ENCODE data around the gene GALNTL6.

Gene GALNTL6

GRCh38 chr4:172009446-172010230 is 196.4 kb downstream of the GALNTL6 start:
- DNase-seq: no peak

- DNase-seq: no peak
Measured at GRCh38 chr4:172011196-172011595, 198.0 kb downstream of the GALNTL6 start.

- DNase-seq: no peak
Measured at GRCh38 chr4:172018358-172018757, 205.2 kb downstream of the GALNTL6 start.

GRCh38 chr4:172035562-172035961 is 222.4 kb downstream of the GALNTL6 start:
- no peak for DNase-seq

GRCh38 chr4:172040766-172041165 is 227.6 kb downstream of the GALNTL6 start:
- DNase-seq: no peak

GRCh38 chr4:172042714-172043114 is 229.5 kb downstream of the GALNTL6 start:
- no peak for DNase-seq

- no peak for DNase-seq
Measured at GRCh38 chr4:172045981-172046380, 232.8 kb downstream of the GALNTL6 start.

- no peak for DNase-seq
Measured at GRCh38 chr4:172048666-172049065, 235.5 kb downstream of the GALNTL6 start.

GRCh38 chr4:172050911-172051310 is 237.7 kb downstream of the GALNTL6 start:
- no peak for DNase-seq

GRCh38 chr4:172055046-172055445 is 241.8 kb downstream of the GALNTL6 start:
- no peak for DNase-seq

GRCh38 chr4:172055498-172055897 is 242.3 kb downstream of the GALNTL6 start:
- DNase-seq: no peak

- DNase-seq: no peak
Measured at GRCh38 chr4:172061204-172061603, 248.0 kb downstream of the GALNTL6 start.

GRCh38 chr4:172068506-172068905 is 255.3 kb downstream of the GALNTL6 start:
- DNase-seq: no peak

- no peak for DNase-seq
Measured at GRCh38 chr4:172073590-172073989, 260.4 kb downstream of the GALNTL6 start.

GRCh38 chr4:172083272-172083671 is 270.1 kb downstream of the GALNTL6 start:
- no peak for DNase-seq

- DNase-seq: no peak
Measured at GRCh38 chr4:172088556-172088955, 275.4 kb downstream of the GALNTL6 start.

GRCh38 chr4:172095161-172095560 is 282.0 kb downstream of the GALNTL6 start:
- no peak for DNase-seq

GRCh38 chr4:172096786-172097185 is 283.6 kb downstream of the GALNTL6 start:
- DNase-seq: no peak

GRCh38 chr4:172099376-172099775 is 286.2 kb downstream of the GALNTL6 start:
- DNase-seq: no peak

GRCh38 chr4:172103456-172103855 is 290.3 kb downstream of the GALNTL6 start:
- DNase-seq: no peak

GRCh38 chr4:172104539-172104938 is 291.3 kb downstream of the GALNTL6 start:
- DNase-seq: no peak

- DNase-seq: no peak
Measured at GRCh38 chr4:172105918-172106317, 292.7 kb downstream of the GALNTL6 start.

GRCh38 chr4:172109466-172109865 is 296.3 kb downstream of the GALNTL6 start:
- DNase-seq: no peak

- DNase-seq: no peak
Measured at GRCh38 chr4:172124656-172125308, 311.6 kb downstream of the GALNTL6 start.

GRCh38 chr4:172125443-172125842 is 312.2 kb downstream of the GALNTL6 start:
- no peak for DNase-seq
